Smooth muscle cell (in vitro differentiated cells): ENCODE measurements around the gene MDGA2. TPM values are rescaled to one million over a fixed set of nuclear protein-coding genes. Genes with fewer than 3 reads are reported as not detected.

Source experiments
- DNase-seq: peaks from one replicate; lab custom pipeline; 2025; ENCODE audit not compliant: unreplicated experiment; lab: John Stamatoyannopoulos, UW
- H2AFZ ChIP-seq: fragments of 200-600 bp; sonication (generic); 2 replicates; pipeline ENCODE4 v1.6.0; 2016; ENCODE audit warnings: antibody characterized with exemption, low read depth, mild to moderate bottlenecking
- H3F3A ChIP-seq: fragments of 200-600 bp; sonication (generic); 2 replicates; pipeline ENCODE4 v1.6.0; 2017; ENCODE audit warnings: antibody characterized with exemption, low read depth
- H3K27ac ChIP-seq: fragments of 200-600 bp; sonication (generic); 2 replicates; pipeline ENCODE4 v1.5.1; 2016; ENCODE audit warnings: low read depth, mild to moderate bottlenecking
- H3K27me3 ChIP-seq: fragments of 200-600 bp; sonication (generic); 2 replicates; pipeline ENCODE4 v1.6.1; 2016; ENCODE audit warnings: low read depth, mild to moderate bottlenecking
- H3K36me3 ChIP-seq: fragments of 200-600 bp; sonication (generic); 2 replicates; pipeline ENCODE4 v1.5.1; 2016; ENCODE audit warnings: low read depth
- H3K4me1 ChIP-seq: fragments of 200-600 bp; sonication (generic); 2 replicates; pipeline ENCODE4 v1.5.1; 2016; ENCODE audit warnings: low read depth
- H3K4me2 ChIP-seq: fragments of 200-600 bp; sonication (generic); 2 replicates; pipeline ENCODE4 v1.6.0; 2016; ENCODE audit warnings: mild to moderate bottlenecking
- H3K4me3 ChIP-seq: fragments of 200-600 bp; sonication (generic); 2 replicates; pipeline ENCODE4 v1.5.1; 2016; ENCODE audit warnings: mild to moderate bottlenecking
- H3K79me2 ChIP-seq: fragments of 200-600 bp; sonication (generic); 2 replicates; pipeline ENCODE4 v1.6.0; 2016; ENCODE audit warnings: low read depth, mild to moderate bottlenecking
- H3K9ac ChIP-seq: fragments of 200-600 bp; sonication (generic); 2 replicates; pipeline ENCODE4 v1.6.0; 2016; ENCODE audit warnings: low read depth
- H3K9me3 ChIP-seq: fragments of 200-600 bp; sonication (generic); replicated peaks from 2 replicates; pipeline ENCODE4 v1.5.1; 2016; ENCODE audit warnings: low read depth
- H4K20me1 ChIP-seq: fragments of 200-600 bp; sonication (generic); 2 replicates; pipeline ENCODE4 v1.6.0; 2016; ENCODE audit warnings: low read depth
- WGBS: methylation state at CpG from one replicate; pipeline ENCODE4 v1.1.7; 2016; ENCODE audit warnings: low lambda C conversion rate; 5-methylcytosine and 5-hydroxymethylcytosine counted together
- polyA plus RNA-seq: library from polyadenylated mRNA; unstranded; fragments of >200 nt; fragmentation: Nextera tagmentation; extraction: Ambion mirVana; gene quantifications from 2 replicates; pipeline ENCODE4 v1.2.1, GENCODE V29; 2016
- total RNA-seq: library from RNA; depleted of rRNA; stranded (reverse); fragments of >200 nt; gene quantifications from 2 replicates; pipeline ENCODE4 v1.2.3, GENCODE V29; 2014
- TF ChIP-seq, protein P1 (sequence below): fragments of 200-600 bp; sonication (generic); IDR thresholded peaks from 2 replicates; pipeline ENCODE4 v1.5.1; 2017; ENCODE audit warnings: borderline replicate concordance, mild to moderate bottlenecking, antibody characterized with exemption; ENCODE audit not compliant: insufficient read depth, poor library complexity, severe bottlenecking

The MDGA2 gene
- total and polyA plus RNA-seq, 2 experiments from 2014 or later, result 1.4 to 1.8 TPM

DNA sequence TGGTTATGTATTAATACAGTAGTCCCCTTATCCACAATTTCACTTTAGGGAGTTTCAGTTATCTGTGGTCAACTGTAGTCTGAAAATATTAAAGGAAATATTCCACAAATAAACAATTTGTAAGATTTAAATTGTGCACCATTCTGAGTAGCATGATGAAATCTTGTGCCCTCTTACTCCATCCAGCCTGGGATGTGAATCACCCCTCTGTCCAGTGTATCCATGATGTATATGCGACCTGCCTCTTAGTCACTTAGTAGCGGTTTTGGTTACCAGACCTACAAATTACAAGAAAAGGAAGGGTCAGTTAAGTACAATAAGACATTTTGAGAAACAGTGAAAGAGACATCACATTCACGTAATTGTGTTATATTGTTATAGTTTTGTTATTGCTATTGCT is 39.9 kb upstream of the MDGA2 start:
- H2AFZ ChIP-seq, result no peak overlapping the region
- no peaks in the 10 kb centered on the region for H4K20me1 ChIP-seq
- H3K79me2 ChIP-seq, result no peaks in the 10 kb centered on the region
- H3K36me3 ChIP-seq, result no peaks in the 10 kb centered on the region
- no peak overlapping the region for H3K27ac ChIP-seq
- 89% methylated on average over 3 of the region's 3 CpGs for WGBS
- H3K9me3 ChIP-seq, result no peaks in the 10 kb centered on the region
- no peaks in the 10 kb centered on the region for H3K27me3 ChIP-seq
- TF ChIP-seq, protein P1, sequence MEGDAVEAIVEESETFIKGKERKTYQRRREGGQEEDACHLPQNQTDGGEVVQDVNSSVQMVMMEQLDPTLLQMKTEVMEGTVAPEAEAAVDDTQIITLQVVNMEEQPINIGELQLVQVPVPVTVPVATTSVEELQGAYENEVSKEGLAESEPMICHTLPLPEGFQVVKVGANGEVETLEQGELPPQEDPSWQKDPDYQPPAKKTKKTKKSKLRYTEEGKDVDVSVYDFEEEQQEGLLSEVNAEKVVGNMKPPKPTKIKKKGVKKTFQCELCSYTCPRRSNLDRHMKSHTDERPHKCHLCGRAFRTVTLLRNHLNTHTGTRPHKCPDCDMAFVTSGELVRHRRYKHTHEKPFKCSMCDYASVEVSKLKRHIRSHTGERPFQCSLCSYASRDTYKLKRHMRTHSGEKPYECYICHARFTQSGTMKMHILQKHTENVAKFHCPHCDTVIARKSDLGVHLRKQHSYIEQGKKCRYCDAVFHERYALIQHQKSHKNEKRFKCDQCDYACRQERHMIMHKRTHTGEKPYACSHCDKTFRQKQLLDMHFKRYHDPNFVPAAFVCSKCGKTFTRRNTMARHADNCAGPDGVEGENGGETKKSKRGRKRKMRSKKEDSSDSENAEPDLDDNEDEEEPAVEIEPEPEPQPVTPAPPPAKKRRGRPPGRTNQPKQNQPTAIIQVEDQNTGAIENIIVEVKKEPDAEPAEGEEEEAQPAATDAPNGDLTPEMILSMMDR, result no peak
- no peaks in the 10 kb centered on the region for H3F3A ChIP-seq
- H3K4me2 ChIP-seq, result no peak overlapping the region
- no peak overlapping the region for H3K9ac ChIP-seq
- no peak overlapping the region for H3K4me3 ChIP-seq
- H3K4me1 ChIP-seq, result no peaks in the 10 kb centered on the region
- DNase-seq, result no peak

DNA sequence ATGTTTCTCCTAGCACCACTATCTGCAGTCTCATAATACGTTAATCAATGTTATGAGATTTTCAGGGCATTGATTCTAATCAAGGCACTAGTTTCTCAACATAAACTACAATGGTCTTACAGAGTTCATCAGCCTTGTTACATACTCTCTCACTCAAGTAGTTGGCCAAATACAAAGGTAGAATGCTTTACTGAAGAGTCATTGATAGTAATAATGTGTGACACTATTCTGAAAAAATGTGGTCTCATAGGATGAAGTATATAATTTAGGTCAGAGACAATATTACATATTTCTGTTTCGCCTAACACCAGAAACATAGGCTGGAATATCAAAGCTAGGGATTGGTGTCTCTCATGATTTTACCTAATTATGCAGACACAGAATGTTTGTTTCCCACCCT is 35.2 kb upstream of the MDGA2 start:
- Histone ChIP-seq H3K36me3 (no peaks in the 10 kb centered on the region), H4K20me1 (no peaks in the 10 kb centered on the region), H3K79me2 (no peaks in the 10 kb centered on the region), H3K4me1 (no peaks in the 10 kb centered on the region), H2AFZ (no peak overlapping the region), H3K4me2 (no peak overlapping the region), H3F3A (no peaks in the 10 kb centered on the region), H3K4me3 (no peak overlapping the region), H3K27ac (no peak overlapping the region), H3K27me3 (no peaks in the 10 kb centered on the region), H3K9ac (no peak overlapping the region), H3K9me3 (no peaks in the 10 kb centered on the region)
- 82% methylated on average over 2 of the region's 2 CpGs for WGBS
- DNase-seq, result no peak
- TF ChIP-seq, protein P1, result no peak

DNA sequence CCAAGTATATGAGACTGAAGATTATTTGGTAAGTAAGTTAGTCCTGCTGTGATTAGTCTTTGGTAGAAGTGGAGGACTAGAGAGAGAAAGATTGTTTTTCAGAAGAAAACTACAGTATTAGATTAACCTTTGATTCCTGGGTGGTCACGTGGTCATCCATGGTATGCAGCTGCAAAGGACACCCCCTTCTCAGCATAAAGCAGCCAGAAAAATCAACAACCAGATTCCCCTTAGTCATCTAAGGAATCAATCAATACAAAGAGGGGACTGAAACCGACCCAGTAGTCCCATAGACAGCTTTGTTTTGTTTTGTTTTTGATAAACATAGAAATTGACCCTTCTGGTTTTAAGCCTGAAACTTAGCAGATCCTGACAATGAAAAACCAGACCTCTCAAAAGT is 30.3 kb upstream of the MDGA2 start:
- Histone ChIP-seq H3K27ac (no peak overlapping the region), H3K36me3 (no peaks in the 10 kb centered on the region), H3K9ac (no peak overlapping the region), H3K4me1 (no peaks in the 10 kb centered on the region), H3K27me3 (no peaks in the 10 kb centered on the region), H3K79me2 (no peaks in the 10 kb centered on the region), H3K9me3 (no peaks in the 10 kb centered on the region), H3K4me2 (no peak overlapping the region), H4K20me1 (no peaks in the 10 kb centered on the region), H2AFZ (no peak overlapping the region), H3K4me3 (no peak overlapping the region), H3F3A (no peaks in the 10 kb centered on the region)
- TF ChIP-seq, protein P1, result no peak
- 75% methylated on average over 2 of the region's 2 CpGs for WGBS
- DNase-seq, result no peak

DNA sequence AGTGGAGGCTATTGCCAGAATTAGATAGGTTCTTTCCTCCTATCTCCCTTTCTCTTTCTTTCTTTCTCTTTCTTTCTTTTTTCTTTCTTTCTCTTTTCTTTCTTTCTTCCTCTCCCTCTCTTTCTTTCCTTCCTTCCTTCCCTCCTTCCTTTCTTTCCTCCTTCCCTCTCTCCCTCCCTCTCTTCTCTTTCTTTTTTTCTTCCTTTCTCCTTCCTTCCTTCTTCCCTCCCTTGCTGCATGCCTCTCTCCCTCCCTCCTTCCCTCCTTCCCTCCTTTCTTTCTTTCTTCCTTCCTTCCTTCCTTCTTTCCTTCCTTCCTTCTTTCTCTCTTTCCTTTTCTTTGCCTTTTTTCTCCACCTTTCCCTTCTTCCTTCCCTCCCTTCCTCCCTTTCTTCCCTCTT is 16.4 kb upstream of the MDGA2 start:
- no peak overlapping the region for H3K9ac ChIP-seq

More for the DNA sequence above, 16.4 kb upstream of the MDGA2 start:
- no peaks in the 10 kb centered on the region for H3F3A ChIP-seq
- H2AFZ ChIP-seq, result no peak overlapping the region
- DNase-seq, result no peak
- no peaks in the 10 kb centered on the region for H3K79me2 ChIP-seq
- no peak overlapping the region for H3K4me3 ChIP-seq
- peaks cover 6% of the 10 kb centered on the region for H3K27me3 ChIP-seq
- no peaks in the 10 kb centered on the region for H3K36me3 ChIP-seq
- H3K9me3 ChIP-seq, result no peaks in the 10 kb centered on the region
- TF ChIP-seq, protein P1, result no peak
- H3K27ac ChIP-seq, result no peak overlapping the region
- no peak overlapping the region for H3K4me2 ChIP-seq
- H4K20me1 ChIP-seq, result no peaks in the 10 kb centered on the region
- H3K4me1 ChIP-seq, result no peaks in the 10 kb centered on the region
